Spleen (tissue), 7 donors: ENCODE results near the gene LCP1.

Experiments
- CTCF ChIP-seq, 11 experiments: fragments of 200-600 bp in 7 of 11; fragments of 450-650 bp in 4 of 11; sonication (generic) in 4 of 11; IDR thresholded peaks in 8 of 11; conservative IDR thresholded peaks in 3 of 11; 1 replicate in 7 of 11; 2 replicates in 4 of 11; pipeline versions ENCODE4 v1.4.0 to v1.8.0; 2016 to 2021; ENCODE audit warnings: antibody characterized with exemption in 11 of 11, inconsistent platforms in 4 of 11, mild to moderate bottlenecking in 1 of 11
- POLR2AphosphoS5 ChIP-seq, 3 donors: sonication (generic); formaldehyde crosslinking; IDR thresholded peaks; one replicate each; pipeline ENCODE4 v1.5.1; 2017; ENCODE audit warnings: antibody characterized with exemption in 3 of 3
- donor health status: DM: no; HTN: no; CAD: no; lungs with moderate emphysema.
- donor health status: DM: no; HTN: no; CAD: no.
- donor health status: DM: no; HTN: no; CAD: no.

DNA sequence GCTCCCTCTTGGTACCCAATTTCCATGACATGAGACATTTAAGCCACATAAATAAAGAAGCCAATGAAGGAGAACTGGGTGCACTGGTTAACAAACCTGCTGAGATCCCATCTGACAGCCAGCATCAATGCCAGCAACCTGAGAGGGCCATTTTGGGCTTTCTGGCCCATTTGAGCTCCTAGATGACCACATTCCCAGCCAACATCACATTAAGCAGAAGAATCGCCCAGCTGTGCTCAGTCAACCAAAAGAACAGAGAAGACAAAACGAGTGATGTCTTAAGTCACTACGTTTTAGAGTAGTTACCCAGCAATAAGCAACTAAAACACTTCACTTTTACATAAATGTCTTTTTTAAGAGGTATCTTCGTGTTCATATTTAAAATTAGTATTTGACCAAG, 21.9 kb downstream of the LCP1 start:
- no peak for TF ChIP-seq POLR2AphosphoS5 (IDR thresholded peaks at IDR 0.05)
- no peak for TF ChIP-seq CTCF (IDR thresholded peaks at IDR 0.05 in 8 of 11, conservative IDR thresholded peaks at IDR 0.05 in 3 of 11)
